Measurements from ENCODE around the gene ATXN1. TPM values are rescaled to one million over a fixed set of nuclear protein-coding genes. Genes with fewer than 3 reads are reported as not detected.

Gene ATXN1
- polyA plus RNA-seq, 1 of the 3 experiments (the other 2 are of a cell fraction) = 7.9 TPM

DNA sequence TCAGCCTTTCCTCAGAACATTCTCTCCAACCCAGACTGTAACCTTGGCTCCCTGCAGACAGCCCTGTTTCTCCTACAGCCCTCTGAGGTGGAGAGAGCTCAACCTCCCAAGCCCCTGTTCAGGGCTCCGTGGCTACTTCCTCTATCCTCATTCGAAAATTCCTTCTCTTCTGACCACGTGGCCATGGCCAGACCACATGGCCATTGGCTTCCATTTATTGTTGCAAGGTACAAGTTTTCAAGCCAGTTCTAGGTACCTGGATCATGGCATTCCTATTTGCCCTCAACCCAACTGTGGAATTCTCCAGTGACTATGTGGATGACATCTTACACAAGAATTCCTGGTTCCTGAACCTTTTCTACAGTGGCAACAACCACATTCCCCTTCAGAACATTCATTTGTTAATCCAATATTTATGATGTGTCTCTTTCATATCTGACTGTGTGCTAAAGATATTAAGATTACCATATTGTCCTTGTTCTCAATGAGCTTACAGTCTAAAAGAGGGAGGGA, 361.0 kb downstream of the ATXN1 start:
- no peaks in the 10 kb centered on the region for H3K9me2 ChIP-seq
- no peak overlapping the region for H3K27ac ChIP-seq (ENCODE audit: low read depth in 2 of 2, low read length in 1 of 2)
- POLR2A ChIA-PET = no interaction called here
- no peaks in the 10 kb centered on the region for H3K27me3 ChIP-seq (ENCODE audit: insufficient read depth)
- peaks cover 0 to 9% of the 10 kb centered on the region in 2 experiments for H3K36me3 ChIP-seq (replicated peaks in 1 of 2; ENCODE audit: control insufficient read depth in 1 of 2, insufficient read depth in 2 of 2, low read length in 1 of 2)
- H4K20me1 ChIP-seq (ENCODE audit: insufficient read depth) = no peaks in the 10 kb centered on the region
- CTCF ChIA-PET = interaction anchor here (1.1 to 14.0 kb wide), 5 partner anchors 9 to 83 kb away, joined by 3 to 289 read pairs (median 3); no protein-coding TSS in a partner anchor
- no peak for TF ChIP-seq RAD21 (IDR thresholded peaks at IDR 0.05; ENCODE audit: low read length)
- TF ChIP-seq JUND (IDR thresholded peaks at IDR 0.05) = no peak
- TF ChIP-seq, protein P1, sequence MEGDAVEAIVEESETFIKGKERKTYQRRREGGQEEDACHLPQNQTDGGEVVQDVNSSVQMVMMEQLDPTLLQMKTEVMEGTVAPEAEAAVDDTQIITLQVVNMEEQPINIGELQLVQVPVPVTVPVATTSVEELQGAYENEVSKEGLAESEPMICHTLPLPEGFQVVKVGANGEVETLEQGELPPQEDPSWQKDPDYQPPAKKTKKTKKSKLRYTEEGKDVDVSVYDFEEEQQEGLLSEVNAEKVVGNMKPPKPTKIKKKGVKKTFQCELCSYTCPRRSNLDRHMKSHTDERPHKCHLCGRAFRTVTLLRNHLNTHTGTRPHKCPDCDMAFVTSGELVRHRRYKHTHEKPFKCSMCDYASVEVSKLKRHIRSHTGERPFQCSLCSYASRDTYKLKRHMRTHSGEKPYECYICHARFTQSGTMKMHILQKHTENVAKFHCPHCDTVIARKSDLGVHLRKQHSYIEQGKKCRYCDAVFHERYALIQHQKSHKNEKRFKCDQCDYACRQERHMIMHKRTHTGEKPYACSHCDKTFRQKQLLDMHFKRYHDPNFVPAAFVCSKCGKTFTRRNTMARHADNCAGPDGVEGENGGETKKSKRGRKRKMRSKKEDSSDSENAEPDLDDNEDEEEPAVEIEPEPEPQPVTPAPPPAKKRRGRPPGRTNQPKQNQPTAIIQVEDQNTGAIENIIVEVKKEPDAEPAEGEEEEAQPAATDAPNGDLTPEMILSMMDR (IDR thresholded peaks at IDR 0.05) = no peak
- no peak for TF ChIP-seq FOXJ3 (CRISPR knock-in tag; IDR thresholded peaks at IDR 0.05)
- TF ChIP-seq RCOR1 (IDR thresholded peaks at IDR 0.05; ENCODE audit: low read length) = no peak
- no peak for TF ChIP-seq EZH2phosphoT487 (IDR thresholded peaks at IDR 0.05; ENCODE audit: borderline replicate concordance, low read depth)
- TF ChIP-seq MEF2A (IDR thresholded peaks at IDR 0.05; ENCODE audit: borderline replicate concordance, low read depth) = no peak
- TF ChIP-seq SMC3 (IDR thresholded peaks at IDR 0.05; ENCODE audit: low read depth, low read length) = no peak
- TF ChIP-seq TEAD4 (IDR thresholded peaks at IDR 0.05; ENCODE audit: borderline replicate concordance, insufficient read depth) = no peak
- no peak for TF ChIP-seq YY1 (IDR thresholded peaks at IDR 0.05; ENCODE audit: low read depth)
- no peak for TF ChIP-seq ELF1 (IDR thresholded peaks at IDR 0.05)
- no peak for TF ChIP-seq RFX5 (IDR thresholded peaks at IDR 0.05; ENCODE audit: low read length)
- TF ChIP-seq, protein P2, sequence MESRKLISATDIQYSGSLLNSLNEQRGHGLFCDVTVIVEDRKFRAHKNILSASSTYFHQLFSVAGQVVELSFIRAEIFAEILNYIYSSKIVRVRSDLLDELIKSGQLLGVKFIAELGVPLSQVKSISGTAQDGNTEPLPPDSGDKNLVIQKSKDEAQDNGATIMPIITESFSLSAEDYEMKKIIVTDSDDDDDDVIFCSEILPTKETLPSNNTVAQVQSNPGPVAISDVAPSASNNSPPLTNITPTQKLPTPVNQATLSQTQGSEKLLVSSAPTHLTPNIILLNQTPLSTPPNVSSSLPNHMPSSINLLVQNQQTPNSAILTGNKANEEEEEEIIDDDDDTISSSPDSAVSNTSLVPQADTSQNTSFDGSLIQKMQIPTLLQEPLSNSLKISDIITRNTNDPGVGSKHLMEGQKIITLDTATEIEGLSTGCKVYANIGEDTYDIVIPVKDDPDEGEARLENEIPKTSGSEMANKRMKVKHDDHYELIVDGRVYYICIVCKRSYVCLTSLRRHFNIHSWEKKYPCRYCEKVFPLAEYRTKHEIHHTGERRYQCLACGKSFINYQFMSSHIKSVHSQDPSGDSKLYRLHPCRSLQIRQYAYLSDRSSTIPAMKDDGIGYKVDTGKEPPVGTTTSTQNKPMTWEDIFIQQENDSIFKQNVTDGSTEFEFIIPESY (IDR thresholded peaks at IDR 0.05; ENCODE audit: borderline replicate concordance, low read depth) = no peak
- TF ChIP-seq TCF12 (IDR thresholded peaks at IDR 0.05) = no peak
- TF ChIP-seq, protein P3, sequence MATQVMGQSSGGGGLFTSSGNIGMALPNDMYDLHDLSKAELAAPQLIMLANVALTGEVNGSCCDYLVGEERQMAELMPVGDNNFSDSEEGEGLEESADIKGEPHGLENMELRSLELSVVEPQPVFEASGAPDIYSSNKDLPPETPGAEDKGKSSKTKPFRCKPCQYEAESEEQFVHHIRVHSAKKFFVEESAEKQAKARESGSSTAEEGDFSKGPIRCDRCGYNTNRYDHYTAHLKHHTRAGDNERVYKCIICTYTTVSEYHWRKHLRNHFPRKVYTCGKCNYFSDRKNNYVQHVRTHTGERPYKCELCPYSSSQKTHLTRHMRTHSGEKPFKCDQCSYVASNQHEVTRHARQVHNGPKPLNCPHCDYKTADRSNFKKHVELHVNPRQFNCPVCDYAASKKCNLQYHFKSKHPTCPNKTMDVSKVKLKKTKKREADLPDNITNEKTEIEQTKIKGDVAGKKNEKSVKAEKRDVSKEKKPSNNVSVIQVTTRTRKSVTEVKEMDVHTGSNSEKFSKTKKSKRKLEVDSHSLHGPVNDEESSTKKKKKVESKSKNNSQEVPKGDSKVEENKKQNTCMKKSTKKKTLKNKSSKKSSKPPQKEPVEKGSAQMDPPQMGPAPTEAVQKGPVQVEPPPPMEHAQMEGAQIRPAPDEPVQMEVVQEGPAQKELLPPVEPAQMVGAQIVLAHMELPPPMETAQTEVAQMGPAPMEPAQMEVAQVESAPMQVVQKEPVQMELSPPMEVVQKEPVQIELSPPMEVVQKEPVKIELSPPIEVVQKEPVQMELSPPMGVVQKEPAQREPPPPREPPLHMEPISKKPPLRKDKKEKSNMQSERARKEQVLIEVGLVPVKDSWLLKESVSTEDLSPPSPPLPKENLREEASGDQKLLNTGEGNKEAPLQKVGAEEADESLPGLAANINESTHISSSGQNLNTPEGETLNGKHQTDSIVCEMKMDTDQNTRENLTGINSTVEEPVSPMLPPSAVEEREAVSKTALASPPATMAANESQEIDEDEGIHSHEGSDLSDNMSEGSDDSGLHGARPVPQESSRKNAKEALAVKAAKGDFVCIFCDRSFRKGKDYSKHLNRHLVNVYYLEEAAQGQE (IDR thresholded peaks at IDR 0.05; ENCODE audit: low read depth, low read length) = no peak
- TF ChIP-seq, protein P4, sequence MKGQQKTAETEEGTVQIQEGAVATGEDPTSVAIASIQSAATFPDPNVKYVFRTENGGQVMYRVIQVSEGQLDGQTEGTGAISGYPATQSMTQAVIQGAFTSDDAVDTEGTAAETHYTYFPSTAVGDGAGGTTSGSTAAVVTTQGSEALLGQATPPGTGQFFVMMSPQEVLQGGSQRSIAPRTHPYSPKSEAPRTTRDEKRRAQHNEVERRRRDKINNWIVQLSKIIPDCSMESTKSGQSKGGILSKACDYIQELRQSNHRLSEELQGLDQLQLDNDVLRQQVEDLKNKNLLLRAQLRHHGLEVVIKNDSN (IDR thresholded peaks at IDR 0.05; ENCODE audit: borderline replicate concordance, low read depth) = no peak
- no peak for TF ChIP-seq NRF1 (IDR thresholded peaks at IDR 0.05; ENCODE audit: low read depth, low read length)
- TF ChIP-seq MXI1 (IDR thresholded peaks at IDR 0.05; ENCODE audit: low read depth, low read length) = no peak
- H3F3A ChIP-seq (replicated peaks; ENCODE audit: insufficient read depth) = peaks cover 20% of the 10 kb centered on the region
- peaks cover 13 to 19% of the 10 kb centered on the region in 2 experiments; a peak in 2 of 4 replicates for H3K4me1 ChIP-seq (ENCODE audit: control insufficient read depth in 1 of 2, insufficient read depth in 2 of 2, low read depth in 1 of 2, low read length in 1 of 2)
- no peak for DNase-seq
- H2AFZ ChIP-seq (ENCODE audit: low read depth) = no peak overlapping the region
- no peak overlapping the region for H3K9ac ChIP-seq
- no peaks in the 10 kb centered on the region for H3K79me2 ChIP-seq (ENCODE audit: insufficient read depth)
- no peak overlapping the region for H3K4me2 ChIP-seq
- H3K4me3 ChIP-seq (ENCODE audit: low read depth in 2 of 2, low read length in 1 of 2) = no peak overlapping the region
- WGBS (ENCODE audit: low lambda C conversion rate) = 92% methylated on average over 3 of the region's 3 CpGs
- no peaks in the 10 kb centered on the region for H3K9me3 ChIP-seq

Measured in SK-N-SH (cell line).